IMR-90 (cell line): ENCODE measurements around the gene DOCK4. TPM values are rescaled to one million over a fixed set of nuclear protein-coding genes. Genes with fewer than 3 reads are reported as not detected.

ENCODE experiments used
- ATAC-seq: fragments of 200-7000 bp; cut with Tn5 transposase; 2 replicates; pipeline ENCODE4 v1.9.1; 2020; ENCODE audit warnings: low read depth, mild to moderate bottlenecking, moderate library complexity
- BruUV-seq: library from RNA; stranded (reverse); fragments of 400-500 nt; replicated peaks from 2 replicates; lab custom pipeline; 2021; lab: Mats Ljungman, UMichigan
- CTCF ChIA-PET: fragments of 300-600 bp; formaldehyde crosslinking; extraction: SDS; loops from one replicate; lab custom pipeline; 2021; ENCODE audit warnings: antibody characterized with exemption; lab: Yijun Ruan, JAX
- POLR2A ChIA-PET: fragments of 300-600 bp; sonication (Branson Sonifier 250); formaldehyde crosslinking; loops from one replicate; lab custom pipeline; 2022; ENCODE audit warnings: antibody characterized with exemption; ENCODE audit not compliant: unreplicated experiment; lab: Charles Lee
- DNase-seq: peaks from one replicate; pipeline ENCODE4 v3.0.0; 2013
- H2AFZ ChIP-seq: replicated peaks from 2 replicates; pipeline ENCODE3; 2013; ENCODE audit warnings: low read length, mild to moderate bottlenecking; ENCODE audit not compliant: poor library complexity
- H2AK5ac ChIP-seq: 2 replicates; pipeline ENCODE4 v1.6.1; 2013; ENCODE audit warnings: low read depth, low read length, inconsistent platforms
- H2AK9ac ChIP-seq: replicated peaks from 2 replicates; pipeline ENCODE3; 2013; ENCODE audit warnings: mild to moderate bottlenecking, low read depth, low read length, moderate library complexity; ENCODE audit not compliant: poor library complexity
- H2BK120ac ChIP-seq: 2 replicates; pipeline ENCODE4 v1.6.1; 2013; ENCODE audit warnings: low read depth, low read length, inconsistent platforms
- H2BK15ac ChIP-seq: 3 replicates; pipeline ENCODE4 v1.6.1; 2013; ENCODE audit warnings: low read depth, low read length, inconsistent platforms
- H2BK20ac ChIP-seq: 2 replicates; pipeline ENCODE4 v1.6.1; 2013; ENCODE audit warnings: low read depth, mild to moderate bottlenecking, inconsistent platforms, low read length, moderate library complexity
- H2BK5ac ChIP-seq: 2 replicates; pipeline ENCODE4 v1.6.1; 2013; ENCODE audit warnings: mild to moderate bottlenecking, low read depth, low read length, inconsistent platforms; ENCODE audit not compliant: poor library complexity, severe bottlenecking
- H3K14ac ChIP-seq: replicated peaks from 2 replicates; pipeline ENCODE4 v1.6.1; 2013; ENCODE audit warnings: low read depth, low read length, inconsistent platforms
- H3K18ac ChIP-seq: 2 replicates; pipeline ENCODE4 v1.6.1; 2013; ENCODE audit warnings: low read depth, low read length, control low read depth
- H3K23ac ChIP-seq: 2 replicates; pipeline ENCODE4 v1.6.1; 2013; ENCODE audit warnings: low read depth, low read length, inconsistent platforms
- H3K27ac ChIP-seq: 2 replicates; pipeline ENCODE4 v1.5.1; 2013; ENCODE audit warnings: mild to moderate bottlenecking, control low read depth, low read length; ENCODE audit not compliant: insufficient read depth
- H3K27me3 ChIP-seq: 2 replicates; pipeline ENCODE4 v1.6.1; 2013; ENCODE audit warnings: low read length; ENCODE audit not compliant: control insufficient read depth, insufficient read depth
- H3K36me3 ChIP-seq: 2 replicates; pipeline ENCODE4 v1.6.1; 2013; ENCODE audit warnings: low read length, mixed read lengths; ENCODE audit not compliant: control insufficient read depth, insufficient read depth
- H3K4ac ChIP-seq: 2 replicates; pipeline ENCODE4 v1.6.1; 2013; ENCODE audit warnings: low read depth, low read length, inconsistent platforms
- H3K4me1 ChIP-seq: 2 replicates; pipeline ENCODE4 v1.6.1; 2013; ENCODE audit warnings: low read length, mixed read lengths; ENCODE audit not compliant: control insufficient read depth, insufficient read depth
- H3K4me2 ChIP-seq: 2 replicates; pipeline ENCODE4 v1.6.1; 2013; ENCODE audit warnings: low read depth, mild to moderate bottlenecking, control low read depth, low read length, moderate library complexity
- H3K4me3 ChIP-seq: 2 replicates; pipeline ENCODE4 v1.5.1; 2013; ENCODE audit warnings: low read depth, mild to moderate bottlenecking, control low read depth, low read length, moderate library complexity; ENCODE audit not compliant: insufficient read depth
- H3K56ac ChIP-seq: 2 replicates; pipeline ENCODE4 v1.6.1; 2013; ENCODE audit warnings: low read length, inconsistent platforms; ENCODE audit not compliant: insufficient read depth; ENCODE audit errors: extremely low read depth
- H3K79me1 ChIP-seq, 2 experiments: 2 replicates each; pipeline ENCODE4 v1.6.1; 2013; ENCODE audit warnings: low read length in 2 of 2, inconsistent platforms in 1 of 2, low read depth in 1 of 2
- H3K9ac ChIP-seq: 2 replicates; pipeline ENCODE4 v1.6.1; 2013; ENCODE audit warnings: low read depth, low read length, control low read depth
- H3K9me1 ChIP-seq: 2 replicates; pipeline ENCODE4 v1.6.1; 2013; ENCODE audit warnings: low read length, inconsistent platforms; ENCODE audit not compliant: insufficient read depth
- H3K9me3 ChIP-seq: 2 replicates; pipeline ENCODE4 v1.6.1; 2013; ENCODE audit warnings: low read length; ENCODE audit not compliant: control insufficient read depth, insufficient read depth
- H4K20me1 ChIP-seq: 2 replicates; pipeline ENCODE4 v1.6.1; 2013; ENCODE audit warnings: low read length, inconsistent platforms; ENCODE audit not compliant: insufficient read depth
- H4K5ac ChIP-seq: 2 replicates; pipeline ENCODE4 v1.6.1; 2013; ENCODE audit warnings: mild to moderate bottlenecking, low read depth, low read length, control low read depth
- H4K8ac ChIP-seq, 2 experiments: 2 replicates each; pipeline ENCODE4 v1.6.1; 2013; ENCODE audit warnings: low read depth in 2 of 2, low read length in 2 of 2, control low read depth in 1 of 2, inconsistent platforms in 1 of 2
- H4K91ac ChIP-seq: 2 replicates; pipeline ENCODE4 v1.6.1; 2013; ENCODE audit warnings: low read depth, low read length, inconsistent platforms; ENCODE audit not compliant: insufficient read depth
- CEBPB ChIP-seq: IDR thresholded peaks from 2 replicates; pipeline ENCODE4 v1.6.1; 2012; ENCODE audit warnings: low read depth, low read length, improper control_type of control experiment
- CHD1 ChIP-seq: IDR thresholded peaks from 2 replicates; pipeline ENCODE4 v1.6.1; 2012; ENCODE audit warnings: low read depth, low read length, improper control_type of control experiment
- CTCF ChIP-seq: conservative IDR thresholded peaks from 2 replicates; pipeline ENCODE4 v1.5.1; 2012; ENCODE audit warnings: mild to moderate bottlenecking, low read depth, low read length, improper control_type of control experiment
- ELK1 ChIP-seq: fragments of 150-350 bp; IDR thresholded peaks from 2 replicates; pipeline ENCODE4 v1.6.1; 2016; ENCODE audit warnings: low read depth, mild to moderate bottlenecking, low read length, moderate library complexity, borderline replicate concordance
- FOS ChIP-seq: fragments of 150-350 bp; IDR thresholded peaks from 2 replicates; pipeline ENCODE4 v1.6.1; 2016; ENCODE audit warnings: low read depth, low read length
- MXI1 ChIP-seq: IDR thresholded peaks from 2 replicates; pipeline ENCODE4 v1.6.1; 2012; ENCODE audit warnings: low read depth, mild to moderate bottlenecking, low read length, moderate library complexity, borderline replicate concordance
- NFE2L2 ChIP-seq: fragments of 150-350 bp; IDR thresholded peaks from 2 replicates; pipeline ENCODE4 v1.6.1; 2016; ENCODE audit warnings: low read depth, mild to moderate bottlenecking, low read length
- RAD21 ChIP-seq: IDR thresholded peaks from 2 replicates; pipeline ENCODE4 v1.6.1; 2012; ENCODE audit warnings: low read length, improper control_type of control experiment
- RCOR1 ChIP-seq: IDR thresholded peaks from 2 replicates; pipeline ENCODE4 v1.6.1; 2012; ENCODE audit warnings: mild to moderate bottlenecking, low read length, improper control_type of control experiment; ENCODE audit not compliant: insufficient replicate concordance
- RFX5 ChIP-seq: IDR thresholded peaks from 2 replicates; pipeline ENCODE4 v1.8.0; 2012; ENCODE audit warnings: low read depth, mild to moderate bottlenecking, low read length, moderate library complexity
- WGBS, 2 experiments: methylation state at CpG; one replicate each; pipeline versions ENCODE4 v1.1.5 to v1.1.7; 2013; ENCODE audit warnings: missing lambda C conversion rate in 2 of 2; ENCODE audit not compliant: insufficient read length in 1 of 2; ENCODE audit errors: extremely low coverage in 2 of 2; 5-methylcytosine and 5-hydroxymethylcytosine counted together
- dilution Hi-C: fragments of 300-500 bp; cut with HindIII; formaldehyde crosslinking; loops from one replicate; pipeline ENCODE4 v1.14.3; 2018; ENCODE audit warnings: low sequenced_read_pairs; ENCODE audit not compliant: unreplicated experiment
- in situ Hi-C: fragments of 300-500 bp; cut with MboI; formaldehyde crosslinking; loops from 3 replicates; pipeline ENCODE4 v1.14.3; 2019; ENCODE audit warnings: low sequenced_read_pairs, inconsistent platforms, mixed read lengths
- intact Hi-C: fragments of 100-400 bp; cut with micrococcal nuclease; formaldehyde crosslinking; loops from 2 replicates; pipeline ENCODE4 v1.10.0; 2022
- polyA plus RNA-seq, 3 experiments: library from polyadenylated mRNA; depleted of rRNA; stranded (reverse); fragments of >200 nt; gene quantifications; 2 replicates each; pipeline ENCODE4 v1.2.3, GENCODE V29; 2012; ENCODE audit warnings: low replicate concordance in 1 of 3
- total RNA-seq: library from RNA; depleted of rRNA; stranded (reverse); fragments of >200 nt; gene quantifications from 2 replicates; pipeline ENCODE4 v1.2.3, GENCODE V29; 2012

Gene DOCK4
- total and polyA plus RNA-seq, 2 of the 4 experiments (the other 2 are of a cell fraction) = 4.4 to 12.2 TPM

GRCh38 chr7:111952783-111953182, 253.4 kb downstream of the DOCK4 start:
- Histone ChIP-seq H3K9me1 (no peaks in the 10 kb centered on the region), H2BK15ac (no peak overlapping the region), H2AK9ac (no peak overlapping the region), H3K4me1 (no peaks in the 10 kb centered on the region), H2BK20ac (no peak overlapping the region), H2AFZ (no peak overlapping the region), H2BK120ac (no peak overlapping the region), H3K4me3 (no peak overlapping the region), H4K91ac (no peak overlapping the region), H3K36me3 (no peaks in the 10 kb centered on the region; the same call in 1 of the 2 replicates), H4K8ac (no peak overlapping the region), H3K27ac (no peak overlapping the region), H3K14ac (no peak overlapping the region), H4K20me1 (no peaks in the 10 kb centered on the region), H3K4me2 (no peak overlapping the region), H3K9ac (no peak overlapping the region), H3K18ac (no peak overlapping the region), H2AK5ac (no peak overlapping the region), H4K5ac (no peak overlapping the region), H3K23ac (no peak overlapping the region), H3K4ac (no peak overlapping the region), H3K79me1 (no peaks in the 10 kb centered on the region), H3K9me3 (no peaks in the 10 kb centered on the region), H3K27me3 (no peaks in the 10 kb centered on the region), H3K56ac (no peak overlapping the region), H2BK5ac (no peak overlapping the region)
- WGBS, 2 experiments = 100% methylated on average over 2 of the region's 4 CpGs; no CpG with 5 or more reads in 1 of the 2 experiments
- BruUV-seq = no TSS peak
- dilution Hi-C loops = no loop called here
- in situ Hi-C loops = no loop called here
- ChIA-PET CTCF (interaction anchor here (0.6 kb wide), 1 partner anchor 752 kb away, joined by 3 read pairs; no protein-coding TSS in a partner anchor), POLR2A (no interaction called here)
- intact Hi-C loops = loop anchor here (10.0 kb wide), 2 partner anchors 462 to 1252 kb away; no protein-coding TSS in a partner anchor
- no peak for DNase-seq
- no peak for TF ChIP-seq RFX5
- TF ChIP-seq CEBPB = no peak
- no peak for TF ChIP-seq RAD21
- TF ChIP-seq MXI1 = no peak
- no peak for TF ChIP-seq RCOR1
- TF ChIP-seq NFE2L2 = no peak
- TF ChIP-seq FOS = no peak
- TF ChIP-seq CHD1 = no peak
- no peak for TF ChIP-seq CTCF
- no peak for TF ChIP-seq ELK1
- no peak for ATAC-seq
